Skeletal muscle tissue (tissue), 4 donors: Measurements from ENCODE around the gene LAMC1. TPM values are rescaled to one million over a fixed set of nuclear protein-coding genes. Genes with fewer than 3 reads are reported as not detected.
A peak's percentile ranks its signal among the peaks of the same experiment; 100 is the strongest.

Experiments
- H3K27ac ChIP-seq: one replicate; pipeline ENCODE4 v1.7.0; 2013; ENCODE audit warnings: mild to moderate bottlenecking, low read depth, low read length, inconsistent platforms
- H3K27me3 ChIP-seq, 3 donors: one replicate each; pipeline ENCODE4 v1.7.0; 2013; ENCODE audit warnings: low read length in 3 of 3; ENCODE audit not compliant: control insufficient read depth in 3 of 3, insufficient read depth in 3 of 3
- H3K36me3 ChIP-seq, 3 donors: one replicate each; pipeline ENCODE4 v1.7.0; 2013; ENCODE audit warnings: low read length in 3 of 3; ENCODE audit not compliant: control insufficient read depth in 3 of 3, insufficient read depth in 3 of 3
- H3K4me1 ChIP-seq, 3 donors: one replicate each; pipeline ENCODE4 v1.7.0; 2013; ENCODE audit warnings: low read length in 3 of 3, mild to moderate bottlenecking in 3 of 3; ENCODE audit not compliant: control insufficient read depth in 3 of 3, insufficient read depth in 3 of 3
- H3K4me3 ChIP-seq, 3 donors: one replicate each; pipeline ENCODE4 v1.7.0; 2013; ENCODE audit warnings: low read length in 3 of 3
- H3K9ac ChIP-seq, 3 donors: one replicate each; pipeline ENCODE4 v1.7.0; 2013; ENCODE audit warnings: low read length in 3 of 3, mild to moderate bottlenecking in 3 of 3, moderate library complexity in 2 of 3, low read depth in 1 of 3
- H3K9me3 ChIP-seq, 3 donors: one replicate each; pipeline ENCODE4 v1.7.0; 2013; ENCODE audit warnings: low read length in 3 of 3; ENCODE audit not compliant: control insufficient read depth in 3 of 3
- total RNA-seq: library from RNA; depleted of rRNA; stranded (reverse); fragments of >200 nt; gene quantifications from one replicate; pipeline ENCODE4 v1.2.3, GENCODE V29; 2014
- donor health status: Osteomylitis.

Gene LAMC1
- total RNA-seq, 1 donor from 2014 or later = 289 TPM

DNA sequence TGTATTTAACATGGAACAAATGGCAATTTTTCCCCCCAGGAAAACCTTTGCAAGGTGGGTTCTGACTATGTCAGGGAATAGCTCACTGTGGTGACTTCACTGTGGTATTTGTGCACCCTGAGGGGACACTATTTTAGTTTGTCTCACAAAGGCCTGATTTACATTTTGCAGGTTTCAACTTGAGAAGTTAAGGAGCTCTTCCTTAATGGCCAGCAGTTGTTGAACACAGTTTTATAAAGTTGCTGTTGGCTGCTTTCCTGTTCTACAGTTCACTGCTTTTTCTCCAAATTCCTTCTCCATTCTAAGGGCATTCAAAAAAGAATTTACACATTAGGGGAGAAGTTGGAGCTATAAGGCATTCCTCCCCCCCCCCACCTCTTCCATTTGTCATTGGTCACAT is 4.6 kb downstream of the LAMC1 start:
- H3K9me3 ChIP-seq = no peaks in the 10 kb centered on the region
- H3K36me3 ChIP-seq = peaks cover 0 to 8% (median 0%) of the 10 kb centered on the region in 3 donors
- no peak overlapping the region for H3K4me3 ChIP-seq
- H3K27me3 ChIP-seq = no peaks in the 10 kb centered on the region
- H3K27ac ChIP-seq = no peak overlapping the region
- H3K4me1 ChIP-seq = peaks cover 24 to 39% (median 37%) of the 10 kb centered on the region in 3 donors
- H3K9ac ChIP-seq = peak overlapping the region in 1 of 3 donors; percentile 5

DNA sequence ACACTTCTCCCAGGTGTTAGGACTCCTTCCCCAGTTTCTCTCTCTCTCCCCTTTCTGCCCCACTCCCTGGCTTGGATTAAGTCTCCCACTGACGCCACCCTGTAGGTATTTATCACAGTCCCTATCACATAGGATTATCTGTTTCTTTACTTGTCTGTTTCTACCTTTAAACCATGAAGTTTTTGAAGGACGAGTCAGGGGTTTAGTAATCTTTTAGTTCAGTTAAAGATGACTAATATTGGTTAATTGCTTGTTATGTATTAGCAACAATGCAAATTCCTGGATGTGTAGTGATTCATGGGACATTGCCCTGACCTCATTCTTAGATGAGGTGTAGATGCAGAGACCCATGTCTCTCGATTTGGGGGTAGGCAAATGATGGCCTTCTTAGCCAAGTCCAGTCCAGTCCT is 6.4 kb downstream of the LAMC1 start:
- Histone ChIP-seq H3K4me3 (no peak overlapping the region), H3K9ac (no peak overlapping the region), H3K27ac (peak overlapping the region; percentile 12), H3K9me3 (no peaks in the 10 kb centered on the region), H3K4me1 (peaks cover 24 to 36% (median 31%) of the 10 kb centered on the region in 3 donors), H3K36me3 (peaks cover 0 to 8% (median 0%) of the 10 kb centered on the region in 3 donors), H3K27me3 (no peaks in the 10 kb centered on the region)

DNA sequence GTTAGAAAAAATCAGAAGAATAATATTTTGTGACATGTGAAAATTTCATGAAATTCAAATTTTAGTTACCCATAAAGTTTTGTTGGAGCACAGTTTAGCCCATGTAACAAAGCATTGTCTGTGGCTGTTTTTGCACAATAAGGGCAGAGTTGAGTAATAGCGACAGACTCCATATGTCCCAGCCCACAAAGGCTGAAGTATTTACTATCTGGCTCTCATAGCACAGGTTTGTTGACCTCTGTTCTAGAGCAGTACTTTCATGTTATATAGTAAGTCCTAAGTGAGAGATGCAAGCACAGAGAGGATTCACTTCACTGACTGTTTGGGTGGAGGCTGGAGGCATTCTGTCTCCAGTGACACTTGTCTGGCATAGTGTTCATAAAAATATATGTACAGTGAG is 6.8 kb downstream of the LAMC1 start:
- peaks cover 0 to 8% (median 0%) of the 10 kb centered on the region in 3 donors for H3K36me3 ChIP-seq
- no peak overlapping the region for H3K27ac ChIP-seq
- H3K4me1 ChIP-seq = peaks cover 24 to 32% (median 29%) of the 10 kb centered on the region in 3 donors

DNA sequence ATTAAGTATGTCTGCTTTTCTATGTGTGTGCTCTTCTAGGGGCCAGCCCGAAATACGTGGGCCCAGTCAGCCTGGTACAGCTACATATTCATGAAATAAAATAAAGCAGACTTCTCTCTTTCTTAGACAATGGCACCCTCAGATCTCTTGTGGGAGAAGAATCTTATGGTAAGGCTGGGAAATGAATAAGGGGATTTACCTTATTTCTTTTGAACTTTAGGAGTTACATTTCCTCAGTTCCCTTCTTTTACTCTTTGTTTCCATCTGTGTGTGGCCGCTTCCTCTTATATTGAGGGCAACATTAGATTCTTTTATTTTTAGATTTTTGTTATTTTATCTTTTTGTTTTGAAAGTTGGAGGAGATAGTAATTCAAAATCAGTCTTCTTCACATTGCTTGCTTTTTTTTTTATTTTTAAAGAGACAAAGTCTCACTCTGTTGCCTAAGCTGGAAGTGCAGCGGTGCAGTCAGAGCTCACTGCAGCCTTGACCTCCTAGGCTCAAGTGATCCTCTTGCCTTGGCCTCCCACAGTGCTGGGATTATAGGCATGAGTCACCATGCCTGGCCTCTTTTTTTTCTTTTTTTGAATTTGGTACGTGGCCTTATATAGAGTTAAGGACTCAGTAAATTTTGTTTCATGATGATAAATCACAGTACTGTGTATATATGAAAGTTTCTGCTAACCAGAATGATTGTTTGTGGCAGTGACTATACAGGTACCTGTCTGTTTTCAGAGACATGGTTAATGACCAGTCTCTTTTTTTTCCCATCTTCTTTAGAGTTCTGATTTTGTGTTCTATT is 9.1 kb downstream of the LAMC1 start:
- no peaks in the 10 kb centered on the region for H3K27me3 ChIP-seq
- H3K4me1 ChIP-seq = peaks cover 12 to 21% (median 15%) of the 10 kb centered on the region in 3 donors
- no peak overlapping the region for H3K9ac ChIP-seq
- H3K9me3 ChIP-seq = no peaks in the 10 kb centered on the region
- H3K36me3 ChIP-seq = peaks cover 0 to 8% (median 0%) of the 10 kb centered on the region in 3 donors
- H3K27ac ChIP-seq = no peak overlapping the region
- no peak overlapping the region for H3K4me3 ChIP-seq

More for the DNA sequence above, 6.8 kb downstream of the LAMC1 start:
- Histone ChIP-seq H3K9ac (no peak overlapping the region), H3K4me3 (peak overlapping the region in 1 of 3 donors; percentile 7), H3K27me3 (no peaks in the 10 kb centered on the region), H3K9me3 (no peaks in the 10 kb centered on the region)

DNA sequence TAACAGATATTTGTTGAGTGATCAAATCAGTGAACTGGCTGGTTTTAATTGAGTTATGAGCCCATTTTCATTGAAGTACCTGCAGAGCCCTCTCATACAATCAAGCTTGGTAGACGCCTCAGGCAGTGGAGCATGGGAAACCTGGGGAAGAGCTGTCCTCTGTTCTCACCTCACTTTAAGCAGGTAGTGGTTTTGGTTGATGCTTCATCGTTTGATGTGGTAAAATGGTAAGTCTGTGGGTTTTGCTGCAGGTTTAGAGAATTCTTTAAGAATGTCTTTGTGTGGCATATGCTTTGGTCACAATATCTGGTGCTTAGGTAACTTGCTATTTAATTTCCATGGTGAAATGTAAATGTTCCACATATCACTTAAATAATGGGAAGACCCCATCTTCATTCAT is 10.0 kb downstream of the LAMC1 start:
- peaks cover 0 to 8% (median 0%) of the 10 kb centered on the region in 3 donors for H3K36me3 ChIP-seq
- no peaks in the 10 kb centered on the region for H3K9me3 ChIP-seq
- no peaks in the 10 kb centered on the region for H3K27me3 ChIP-seq
- H3K4me1 ChIP-seq = peaks cover 5 to 19% (median 18%) of the 10 kb centered on the region in 3 donors
- H3K27ac ChIP-seq = no peak overlapping the region
- no peak overlapping the region for H3K9ac ChIP-seq
- H3K4me3 ChIP-seq = no peak overlapping the region

DNA sequence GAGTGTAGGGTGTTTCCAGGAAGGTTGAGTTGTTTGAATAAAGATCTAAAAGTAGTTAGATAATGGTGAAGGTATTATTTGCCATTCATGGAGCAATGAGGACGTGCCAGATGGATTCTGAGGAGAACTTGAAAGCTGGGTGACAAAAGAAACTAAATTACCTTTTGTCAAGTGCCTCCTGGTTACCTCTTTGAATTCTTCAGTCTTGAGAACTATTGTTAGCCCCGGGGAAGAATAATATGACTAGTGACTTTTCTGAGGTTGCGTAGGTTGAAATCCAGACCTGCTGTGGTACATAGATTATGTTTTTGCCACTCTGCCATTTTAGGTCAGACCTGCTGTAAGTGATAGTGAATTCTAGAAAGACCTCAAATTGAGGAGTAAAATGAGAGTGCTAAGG is 11.5 kb downstream of the LAMC1 start:
- H3K36me3 ChIP-seq = peaks cover 0 to 1% (median 0%) of the 10 kb centered on the region in 3 donors
- H3K9me3 ChIP-seq = no peaks in the 10 kb centered on the region
- H3K4me3 ChIP-seq = no peak overlapping the region
- H3K27me3 ChIP-seq = no peaks in the 10 kb centered on the region
- no peak overlapping the region for H3K9ac ChIP-seq
- H3K27ac ChIP-seq = no peak overlapping the region
- peaks cover 6 to 19% (median 12%) of the 10 kb centered on the region in 3 donors for H3K4me1 ChIP-seq

DNA sequence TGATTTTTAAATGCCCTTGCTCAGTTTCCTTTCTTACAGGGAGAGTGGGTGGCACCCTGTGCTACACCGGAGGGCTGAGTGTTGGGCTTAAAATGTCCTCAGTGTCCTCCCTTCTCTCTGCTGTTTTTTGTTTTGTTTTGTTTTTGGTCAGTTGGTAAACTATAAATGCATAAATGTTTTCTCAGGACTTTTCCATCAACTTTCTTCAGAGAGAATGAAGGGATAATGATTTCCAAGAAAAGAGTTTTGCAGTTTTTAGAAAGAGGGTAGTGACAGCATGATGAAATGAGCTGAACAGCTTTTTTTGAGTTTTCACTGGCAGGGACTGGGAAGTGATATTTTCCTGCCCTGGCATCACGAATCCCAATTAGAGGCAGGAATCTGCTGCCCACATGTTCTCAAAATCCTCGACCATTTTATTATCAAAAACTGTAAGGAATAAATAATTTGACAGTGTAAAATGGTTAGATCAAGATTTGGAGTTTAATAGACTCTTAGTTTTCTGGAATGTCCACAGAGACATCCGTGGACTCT is 15.2 kb downstream of the LAMC1 start:
- no peaks in the 10 kb centered on the region for H3K36me3 ChIP-seq
- no peak overlapping the region for H3K9ac ChIP-seq
- H3K27me3 ChIP-seq = no peaks in the 10 kb centered on the region
- H3K4me3 ChIP-seq = no peak overlapping the region
- no peaks in the 10 kb centered on the region for H3K9me3 ChIP-seq
- peak overlapping the region; percentile 9 for H3K27ac ChIP-seq
- H3K4me1 ChIP-seq = peaks cover 18 to 37% (median 29%) of the 10 kb centered on the region in 3 donors

DNA sequence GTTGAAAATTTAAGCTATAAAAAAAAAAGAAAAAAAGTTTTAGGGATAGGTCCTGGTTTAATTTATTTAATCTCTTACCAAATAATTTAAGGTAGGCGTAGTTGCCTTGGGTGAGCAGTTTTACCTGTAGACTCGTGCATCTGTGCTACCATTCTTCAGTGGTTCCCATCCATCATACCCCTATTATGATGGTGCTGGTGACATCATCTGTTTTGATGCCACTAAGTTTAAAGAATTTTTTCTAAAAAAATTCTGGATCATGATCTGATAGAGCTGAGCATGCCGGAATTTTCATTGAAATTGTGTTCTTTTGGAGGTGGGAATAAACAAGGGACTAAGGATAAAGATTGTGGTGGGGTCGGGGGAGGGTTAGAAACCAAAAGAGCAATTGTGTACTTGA is 15.7 kb downstream of the LAMC1 start:
- H3K9ac ChIP-seq = no peak overlapping the region
- H3K27ac ChIP-seq = no peak overlapping the region
- peaks cover 18 to 38% (median 29%) of the 10 kb centered on the region in 3 donors for H3K4me1 ChIP-seq
- no peaks in the 10 kb centered on the region for H3K9me3 ChIP-seq
- no peaks in the 10 kb centered on the region for H3K36me3 ChIP-seq
- H3K4me3 ChIP-seq = no peak overlapping the region
- H3K27me3 ChIP-seq = no peaks in the 10 kb centered on the region

DNA sequence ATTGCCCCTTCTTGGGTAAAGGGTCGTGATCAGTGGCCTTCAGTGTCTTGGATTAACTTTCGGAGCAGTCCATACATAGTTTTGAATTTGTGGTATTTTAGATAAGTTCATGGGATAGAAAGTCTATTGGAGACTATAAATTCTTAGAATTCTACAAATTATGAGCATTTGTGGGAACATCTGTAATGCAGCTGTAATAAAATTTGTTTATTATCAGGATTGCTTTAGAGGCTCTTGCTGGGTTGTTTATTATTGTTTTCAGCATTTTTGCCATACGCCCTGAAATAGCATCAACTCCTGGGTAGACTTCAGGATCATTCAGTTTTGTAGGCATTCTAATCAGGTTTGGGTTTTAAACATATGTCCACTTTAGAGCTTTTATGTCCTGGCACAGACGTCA is 16.1 kb downstream of the LAMC1 start:
- H3K9ac ChIP-seq = no peak overlapping the region
- no peaks in the 10 kb centered on the region for H3K27me3 ChIP-seq
- no peaks in the 10 kb centered on the region for H3K36me3 ChIP-seq
- H3K4me1 ChIP-seq = peaks cover 21 to 41% (median 29%) of the 10 kb centered on the region in 3 donors
- H3K27ac ChIP-seq = peak overlapping the region; percentile 49
- no peak overlapping the region for H3K4me3 ChIP-seq
- H3K9me3 ChIP-seq = no peaks in the 10 kb centered on the region

DNA sequence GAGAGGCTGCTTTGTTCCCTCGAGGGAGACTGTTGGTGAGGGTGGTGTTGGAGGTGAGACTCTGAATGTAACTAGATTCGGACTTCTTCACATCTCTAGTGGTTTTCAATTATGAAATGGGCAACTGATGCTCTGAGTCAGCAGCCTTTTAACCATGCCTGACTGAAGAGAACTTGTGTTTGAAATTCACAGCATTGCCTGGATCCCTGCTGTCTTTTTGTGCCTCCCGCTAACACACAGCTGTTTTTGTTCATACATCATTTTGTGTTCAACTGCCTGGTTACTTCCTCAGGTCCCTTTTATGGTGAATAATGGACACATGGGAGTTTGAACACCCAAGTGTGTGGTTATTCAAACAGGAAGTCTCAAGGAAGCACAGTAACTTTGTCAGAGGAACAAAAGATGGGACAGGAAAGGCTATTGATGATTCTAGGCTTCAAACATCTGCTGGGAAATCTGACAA is 16.8 kb downstream of the LAMC1 start:
- no peak overlapping the region for H3K9ac ChIP-seq
- no peak overlapping the region for H3K4me3 ChIP-seq
- H3K27me3 ChIP-seq = no peaks in the 10 kb centered on the region
- H3K27ac ChIP-seq = peak overlapping the region; percentile 49
- H3K9me3 ChIP-seq = no peaks in the 10 kb centered on the region
- no peaks in the 10 kb centered on the region for H3K36me3 ChIP-seq
- H3K4me1 ChIP-seq = peaks cover 22 to 47% (median 29%) of the 10 kb centered on the region in 3 donors
